Liver (tissue), 3 donors: ENCODE measurements around the gene FGF14.

Source experiments
- EGR1 ChIP-seq, 2 donors: IDR thresholded peaks; 2 replicates each; pipeline ENCODE4 v1.6.1; 2016 to 2018; ENCODE audit warnings: antibody characterized with exemption in 2 of 2, low read depth in 2 of 2
- FOXA1 ChIP-seq: IDR thresholded peaks from 2 replicates; pipeline ENCODE4 v1.6.1; 2016; ENCODE audit warnings: antibody characterized with exemption
- JUND ChIP-seq, 2 donors: IDR thresholded peaks; 2 replicates each; pipeline ENCODE4 v1.6.1; 2016; ENCODE audit warnings: antibody characterized with exemption in 2 of 2
- MAX ChIP-seq: IDR thresholded peaks from 2 replicates; pipeline ENCODE4 v1.6.1; 2016; ENCODE audit warnings: antibody characterized with exemption
- YY1 ChIP-seq: IDR thresholded peaks from 2 replicates; pipeline ENCODE4 v1.6.1; 2016; ENCODE audit warnings: antibody characterized with exemption, mild to moderate bottlenecking
- TF ChIP-seq, protein P1 (sequence below): IDR thresholded peaks from 2 replicates; pipeline ENCODE4 v1.6.1; 2016; ENCODE audit warnings: antibody characterized with exemption
- TF ChIP-seq, protein P2 (sequence below): fragments of 150-350 bp; IDR thresholded peaks from 2 replicates; pipeline ENCODE4 v1.5.1; 2017; ENCODE audit warnings: improper control_type of control experiment, low read depth, low read length; ENCODE audit not compliant: missing input control
- TF ChIP-seq, protein P3 (sequence below): IDR thresholded peaks from 2 replicates; pipeline ENCODE4 v1.6.1; 2016; ENCODE audit warnings: antibody characterized with exemption, mild to moderate bottlenecking
- donor health status: healthy.
- donor health status: healthy.

- TF ChIP-seq, protein P1, sequence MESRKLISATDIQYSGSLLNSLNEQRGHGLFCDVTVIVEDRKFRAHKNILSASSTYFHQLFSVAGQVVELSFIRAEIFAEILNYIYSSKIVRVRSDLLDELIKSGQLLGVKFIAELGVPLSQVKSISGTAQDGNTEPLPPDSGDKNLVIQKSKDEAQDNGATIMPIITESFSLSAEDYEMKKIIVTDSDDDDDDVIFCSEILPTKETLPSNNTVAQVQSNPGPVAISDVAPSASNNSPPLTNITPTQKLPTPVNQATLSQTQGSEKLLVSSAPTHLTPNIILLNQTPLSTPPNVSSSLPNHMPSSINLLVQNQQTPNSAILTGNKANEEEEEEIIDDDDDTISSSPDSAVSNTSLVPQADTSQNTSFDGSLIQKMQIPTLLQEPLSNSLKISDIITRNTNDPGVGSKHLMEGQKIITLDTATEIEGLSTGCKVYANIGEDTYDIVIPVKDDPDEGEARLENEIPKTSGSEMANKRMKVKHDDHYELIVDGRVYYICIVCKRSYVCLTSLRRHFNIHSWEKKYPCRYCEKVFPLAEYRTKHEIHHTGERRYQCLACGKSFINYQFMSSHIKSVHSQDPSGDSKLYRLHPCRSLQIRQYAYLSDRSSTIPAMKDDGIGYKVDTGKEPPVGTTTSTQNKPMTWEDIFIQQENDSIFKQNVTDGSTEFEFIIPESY: no peak
- TF ChIP-seq, protein P2, sequence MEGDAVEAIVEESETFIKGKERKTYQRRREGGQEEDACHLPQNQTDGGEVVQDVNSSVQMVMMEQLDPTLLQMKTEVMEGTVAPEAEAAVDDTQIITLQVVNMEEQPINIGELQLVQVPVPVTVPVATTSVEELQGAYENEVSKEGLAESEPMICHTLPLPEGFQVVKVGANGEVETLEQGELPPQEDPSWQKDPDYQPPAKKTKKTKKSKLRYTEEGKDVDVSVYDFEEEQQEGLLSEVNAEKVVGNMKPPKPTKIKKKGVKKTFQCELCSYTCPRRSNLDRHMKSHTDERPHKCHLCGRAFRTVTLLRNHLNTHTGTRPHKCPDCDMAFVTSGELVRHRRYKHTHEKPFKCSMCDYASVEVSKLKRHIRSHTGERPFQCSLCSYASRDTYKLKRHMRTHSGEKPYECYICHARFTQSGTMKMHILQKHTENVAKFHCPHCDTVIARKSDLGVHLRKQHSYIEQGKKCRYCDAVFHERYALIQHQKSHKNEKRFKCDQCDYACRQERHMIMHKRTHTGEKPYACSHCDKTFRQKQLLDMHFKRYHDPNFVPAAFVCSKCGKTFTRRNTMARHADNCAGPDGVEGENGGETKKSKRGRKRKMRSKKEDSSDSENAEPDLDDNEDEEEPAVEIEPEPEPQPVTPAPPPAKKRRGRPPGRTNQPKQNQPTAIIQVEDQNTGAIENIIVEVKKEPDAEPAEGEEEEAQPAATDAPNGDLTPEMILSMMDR: no peak
- no peak for TF ChIP-seq YY1
- TF ChIP-seq MAX: no peak
- no peak for TF ChIP-seq FOXA1
- no peak for TF ChIP-seq JUND (IDR thresholded peaks at IDR 0.05)
- no peak for TF ChIP-seq EGR1 (IDR thresholded peaks at IDR 0.05; ENCODE audit: low read depth in 2 of 2)
- TF ChIP-seq, protein P3, sequence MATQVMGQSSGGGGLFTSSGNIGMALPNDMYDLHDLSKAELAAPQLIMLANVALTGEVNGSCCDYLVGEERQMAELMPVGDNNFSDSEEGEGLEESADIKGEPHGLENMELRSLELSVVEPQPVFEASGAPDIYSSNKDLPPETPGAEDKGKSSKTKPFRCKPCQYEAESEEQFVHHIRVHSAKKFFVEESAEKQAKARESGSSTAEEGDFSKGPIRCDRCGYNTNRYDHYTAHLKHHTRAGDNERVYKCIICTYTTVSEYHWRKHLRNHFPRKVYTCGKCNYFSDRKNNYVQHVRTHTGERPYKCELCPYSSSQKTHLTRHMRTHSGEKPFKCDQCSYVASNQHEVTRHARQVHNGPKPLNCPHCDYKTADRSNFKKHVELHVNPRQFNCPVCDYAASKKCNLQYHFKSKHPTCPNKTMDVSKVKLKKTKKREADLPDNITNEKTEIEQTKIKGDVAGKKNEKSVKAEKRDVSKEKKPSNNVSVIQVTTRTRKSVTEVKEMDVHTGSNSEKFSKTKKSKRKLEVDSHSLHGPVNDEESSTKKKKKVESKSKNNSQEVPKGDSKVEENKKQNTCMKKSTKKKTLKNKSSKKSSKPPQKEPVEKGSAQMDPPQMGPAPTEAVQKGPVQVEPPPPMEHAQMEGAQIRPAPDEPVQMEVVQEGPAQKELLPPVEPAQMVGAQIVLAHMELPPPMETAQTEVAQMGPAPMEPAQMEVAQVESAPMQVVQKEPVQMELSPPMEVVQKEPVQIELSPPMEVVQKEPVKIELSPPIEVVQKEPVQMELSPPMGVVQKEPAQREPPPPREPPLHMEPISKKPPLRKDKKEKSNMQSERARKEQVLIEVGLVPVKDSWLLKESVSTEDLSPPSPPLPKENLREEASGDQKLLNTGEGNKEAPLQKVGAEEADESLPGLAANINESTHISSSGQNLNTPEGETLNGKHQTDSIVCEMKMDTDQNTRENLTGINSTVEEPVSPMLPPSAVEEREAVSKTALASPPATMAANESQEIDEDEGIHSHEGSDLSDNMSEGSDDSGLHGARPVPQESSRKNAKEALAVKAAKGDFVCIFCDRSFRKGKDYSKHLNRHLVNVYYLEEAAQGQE: no peak
Measured at GRCh38 chr13:102100234-102100633, 301.6 kb downstream of the FGF14 start.
